ENCODE data around the gene RCSD1.

RCSD1 gene

GRCh38 chr1:167723707-167724323 lies 93.8 kb downstream of the RCSD1 start:
- no peak overlapping the region for H3K4me3 ChIP-seq (ENCODE audit: low read depth, low read length)
- TF ChIP-seq, protein P1, sequence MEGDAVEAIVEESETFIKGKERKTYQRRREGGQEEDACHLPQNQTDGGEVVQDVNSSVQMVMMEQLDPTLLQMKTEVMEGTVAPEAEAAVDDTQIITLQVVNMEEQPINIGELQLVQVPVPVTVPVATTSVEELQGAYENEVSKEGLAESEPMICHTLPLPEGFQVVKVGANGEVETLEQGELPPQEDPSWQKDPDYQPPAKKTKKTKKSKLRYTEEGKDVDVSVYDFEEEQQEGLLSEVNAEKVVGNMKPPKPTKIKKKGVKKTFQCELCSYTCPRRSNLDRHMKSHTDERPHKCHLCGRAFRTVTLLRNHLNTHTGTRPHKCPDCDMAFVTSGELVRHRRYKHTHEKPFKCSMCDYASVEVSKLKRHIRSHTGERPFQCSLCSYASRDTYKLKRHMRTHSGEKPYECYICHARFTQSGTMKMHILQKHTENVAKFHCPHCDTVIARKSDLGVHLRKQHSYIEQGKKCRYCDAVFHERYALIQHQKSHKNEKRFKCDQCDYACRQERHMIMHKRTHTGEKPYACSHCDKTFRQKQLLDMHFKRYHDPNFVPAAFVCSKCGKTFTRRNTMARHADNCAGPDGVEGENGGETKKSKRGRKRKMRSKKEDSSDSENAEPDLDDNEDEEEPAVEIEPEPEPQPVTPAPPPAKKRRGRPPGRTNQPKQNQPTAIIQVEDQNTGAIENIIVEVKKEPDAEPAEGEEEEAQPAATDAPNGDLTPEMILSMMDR (IDR thresholded peaks at IDR 0.05; ENCODE audit: borderline replicate concordance, insufficient read depth, low read depth, low read length) = no peak

DNA sequence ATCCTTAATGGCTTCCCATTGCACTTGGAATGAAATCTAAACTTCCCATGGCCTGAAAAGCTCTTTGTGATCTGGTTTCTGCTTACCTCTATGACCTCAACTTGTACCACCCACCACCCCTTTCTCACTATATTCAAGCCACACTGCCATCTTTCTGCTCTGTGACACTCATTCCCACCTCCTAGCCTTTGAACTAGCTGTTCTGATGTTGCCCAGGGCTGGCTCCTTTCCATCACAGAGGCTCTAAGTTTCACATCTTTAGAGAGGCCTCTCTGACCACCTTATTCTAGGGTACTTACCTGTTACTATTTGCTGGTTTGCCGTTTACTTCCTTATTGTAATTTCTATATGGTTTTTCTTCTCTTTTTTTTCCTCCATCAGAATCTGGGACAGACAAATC lies 96.0 kb downstream of the RCSD1 start:
- TF ChIP-seq, protein P1 (IDR thresholded peaks at IDR 0.05; ENCODE audit: borderline replicate concordance, insufficient read depth, low read depth, low read length) = no peak
- H3K4me3 ChIP-seq (ENCODE audit: low read depth, low read length) = no peak overlapping the region

DNA sequence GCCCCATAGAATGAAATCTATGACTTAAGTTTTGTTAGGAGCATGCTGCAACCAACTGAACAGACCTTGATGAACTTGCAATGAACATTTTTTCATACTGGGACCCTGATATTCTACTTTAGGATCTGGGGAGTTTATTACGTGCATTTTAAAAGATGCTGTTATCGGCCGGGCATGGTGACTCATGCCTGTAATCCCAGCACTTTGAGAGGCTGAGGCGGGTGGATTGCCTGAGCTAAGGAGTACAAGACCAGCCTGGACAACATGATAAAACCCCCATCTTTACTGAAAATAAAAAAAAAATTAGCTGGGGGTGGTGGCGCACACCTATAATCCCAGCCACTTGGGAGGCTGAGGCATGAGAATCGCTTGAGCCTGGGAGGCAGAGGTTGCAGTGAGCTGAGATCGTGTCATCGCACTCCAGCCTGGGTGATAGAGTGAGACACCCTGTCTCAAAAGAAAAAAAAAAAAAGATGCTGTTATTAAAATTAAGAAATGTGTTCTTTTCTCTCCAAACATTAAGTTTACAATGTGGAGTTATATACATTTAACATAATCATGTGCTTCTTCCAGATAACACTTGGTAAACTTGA lies 98.9 kb downstream of the RCSD1 start:
- TF ChIP-seq, protein P1 (IDR thresholded peaks at IDR 0.05; ENCODE audit: borderline replicate concordance, insufficient read depth, low read depth, low read length) = no peak
- H3K4me3 ChIP-seq (ENCODE audit: low read depth, low read length) = no peak overlapping the region

- H3K4me3 ChIP-seq (ENCODE audit: low read depth, low read length) = no peak overlapping the region
- TF ChIP-seq, protein P1 (IDR thresholded peaks at IDR 0.05; ENCODE audit: borderline replicate concordance, insufficient read depth, low read depth, low read length) = no peak
Observed at GRCh38 chr1:167734227-167734626, 104.2 kb downstream of the RCSD1 start.

DNA sequence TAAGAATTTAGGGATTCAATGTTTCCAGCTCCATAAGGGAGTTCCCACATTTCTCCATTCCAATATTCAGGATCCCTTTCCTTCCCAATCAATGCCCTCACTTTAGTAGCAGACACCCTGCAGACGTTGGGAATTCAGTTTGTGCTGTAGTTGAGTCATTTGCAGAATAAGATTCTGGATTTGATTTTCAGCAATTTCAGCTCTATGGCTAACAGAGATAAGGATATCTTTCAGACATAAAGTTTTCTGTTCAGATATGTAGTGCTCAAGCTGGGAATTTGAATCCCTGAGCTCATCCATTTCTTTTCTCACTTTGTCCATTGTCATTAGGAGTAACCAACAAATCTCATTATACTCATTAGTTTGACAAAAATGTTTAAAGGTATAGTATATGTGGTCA lies 104.8 kb downstream of the RCSD1 start:
- H3K4me3 ChIP-seq (ENCODE audit: low read depth, low read length) = no peak overlapping the region
- TF ChIP-seq, protein P1 (IDR thresholded peaks at IDR 0.05; ENCODE audit: borderline replicate concordance, insufficient read depth, low read depth, low read length) = no peak

- TF ChIP-seq, protein P1 (IDR thresholded peaks at IDR 0.05; ENCODE audit: borderline replicate concordance, insufficient read depth, low read depth, low read length) = no peak
Observed at GRCh38 chr1:167737169-167737568, 107.1 kb downstream of the RCSD1 start.

GRCh38 chr1:167738158-167738557 lies 108.1 kb downstream of the RCSD1 start:
- TF ChIP-seq, protein P1 (IDR thresholded peaks at IDR 0.05; ENCODE audit: borderline replicate concordance, insufficient read depth, low read depth, low read length) = no peak
- no peak overlapping the region for H3K4me3 ChIP-seq (ENCODE audit: low read depth, low read length)

More at GRCh38 chr1:167737169-167737568, 107.1 kb downstream of the RCSD1 start:
- no peak overlapping the region for H3K4me3 ChIP-seq (ENCODE audit: low read depth, low read length)
